GM12865 (cell line): Measurements from ENCODE around the gene SLC22A23.

ENCODE experiments used
- DNase-seq: peaks from one replicate; pipeline ENCODE4 v3.0.0; 2010; ENCODE audit warnings: low read depth
- H3K4me3 ChIP-seq: 2 replicates; pipeline ENCODE4 v1.5.1; 2011; ENCODE audit warnings: mild to moderate bottlenecking, low read depth, low read length, control low read depth
- TF ChIP-seq, protein P1 (sequence below): IDR thresholded peaks from 2 replicates; pipeline ENCODE4 v1.5.1; 2011; ENCODE audit warnings: low read length, control low read depth, low read depth, inconsistent platforms; ENCODE audit not compliant: insufficient read depth; ENCODE audit errors: missing control alignments

Gene SLC22A23

GRCh38 chr6:3290149-3290930, 166.5 kb downstream of the SLC22A23 start:
- no peak overlapping the region for H3K4me3 ChIP-seq
- TF ChIP-seq, protein P1, sequence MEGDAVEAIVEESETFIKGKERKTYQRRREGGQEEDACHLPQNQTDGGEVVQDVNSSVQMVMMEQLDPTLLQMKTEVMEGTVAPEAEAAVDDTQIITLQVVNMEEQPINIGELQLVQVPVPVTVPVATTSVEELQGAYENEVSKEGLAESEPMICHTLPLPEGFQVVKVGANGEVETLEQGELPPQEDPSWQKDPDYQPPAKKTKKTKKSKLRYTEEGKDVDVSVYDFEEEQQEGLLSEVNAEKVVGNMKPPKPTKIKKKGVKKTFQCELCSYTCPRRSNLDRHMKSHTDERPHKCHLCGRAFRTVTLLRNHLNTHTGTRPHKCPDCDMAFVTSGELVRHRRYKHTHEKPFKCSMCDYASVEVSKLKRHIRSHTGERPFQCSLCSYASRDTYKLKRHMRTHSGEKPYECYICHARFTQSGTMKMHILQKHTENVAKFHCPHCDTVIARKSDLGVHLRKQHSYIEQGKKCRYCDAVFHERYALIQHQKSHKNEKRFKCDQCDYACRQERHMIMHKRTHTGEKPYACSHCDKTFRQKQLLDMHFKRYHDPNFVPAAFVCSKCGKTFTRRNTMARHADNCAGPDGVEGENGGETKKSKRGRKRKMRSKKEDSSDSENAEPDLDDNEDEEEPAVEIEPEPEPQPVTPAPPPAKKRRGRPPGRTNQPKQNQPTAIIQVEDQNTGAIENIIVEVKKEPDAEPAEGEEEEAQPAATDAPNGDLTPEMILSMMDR, result no peak
- no peak for DNase-seq

DNA sequence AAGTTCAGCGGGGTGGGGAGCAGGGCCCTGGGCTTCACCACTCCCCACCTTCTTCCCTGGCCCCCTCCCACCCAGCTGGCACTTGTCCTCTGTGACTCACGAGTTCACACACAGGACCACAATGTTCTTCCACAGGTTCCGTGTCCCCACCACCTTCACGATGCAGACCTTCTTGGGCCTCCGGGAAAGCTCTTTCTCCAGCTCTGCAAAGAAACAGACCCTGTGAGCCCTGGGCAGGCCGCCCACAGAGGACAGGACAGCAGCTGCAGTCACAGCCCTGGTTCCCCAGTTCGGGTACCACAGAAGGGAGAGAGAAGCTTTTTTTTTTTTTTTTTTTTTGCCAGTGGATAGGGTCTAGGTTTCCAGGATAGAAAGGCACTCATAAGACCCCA, 167.2 kb downstream of the SLC22A23 start:
- H3K4me3 ChIP-seq, result no peak overlapping the region
- no peak for DNase-seq
- TF ChIP-seq, protein P1, result no peak

GRCh38 chr6:3288711-3289663, 167.9 kb downstream of the SLC22A23 start:
- no peak overlapping the region for H3K4me3 ChIP-seq
- TF ChIP-seq, protein P1, result no peak
- DNase-seq, result no peak

GRCh38 chr6:3287976-3288707, 168.7 kb downstream of the SLC22A23 start:
- no peak for DNase-seq
- TF ChIP-seq, protein P1, result no peak
- H3K4me3 ChIP-seq, result no peak overlapping the region

- TF ChIP-seq, protein P1, result no peak
- no peak for DNase-seq
Observed at GRCh38 chr6:3287308-3287707, 169.5 kb downstream of the SLC22A23 start.

GRCh38 chr6:3286641-3287171, 170.1 kb downstream of the SLC22A23 start:
- DNase-seq, result no peak
- no peak overlapping the region for H3K4me3 ChIP-seq
- TF ChIP-seq, protein P1, result no peak

More at GRCh38 chr6:3287308-3287707, 169.5 kb downstream of the SLC22A23 start:
- H3K4me3 ChIP-seq, result no peak overlapping the region
